HFF-Myc (cell line): ENCODE measurements around the gene POLDIP3.
"Not testable (repeated sequence)": the region's sequence is repeated elsewhere in the genome, so short reads cannot be mapped to it uniquely, and the experiment has no call there.

Experiments
- DNase-seq: peaks from one replicate; pipeline ENCODE4 v3.0.0-alpha.2; 2011; ENCODE audit warnings: low read depth; ENCODE audit errors: extremely low read depth
- H3K4me3 ChIP-seq: replicated peaks from 2 replicates; pipeline ENCODE4 v1.5.1; 2011; ENCODE audit warnings: low read depth, mild to moderate bottlenecking, control low read depth, low read length
- CTCF ChIP-seq: IDR thresholded peaks from 2 replicates; pipeline ENCODE4 v1.5.1; 2012; ENCODE audit warnings: mild to moderate bottlenecking, low read depth, low read length, control low read depth; ENCODE audit errors: missing control alignments

POLDIP3 gene

GRCh38 chr22:42536166-42536565, 78.5 kb downstream of the POLDIP3 start:
- H3K4me3 ChIP-seq = no peak overlapping the region
- DNase-seq = no peak

GRCh38 chr22:42535082-42535731, 79.5 kb downstream of the POLDIP3 start:
- not testable (repeated sequence) for DNase-seq, H3K4me3 ChIP-seq

More at GRCh38 chr22:42536166-42536565, 78.5 kb downstream of the POLDIP3 start:
- TF ChIP-seq CTCF = no peak
